T-helper 9 cell (primary cell): ENCODE data around the gene UBR4.
"Not testable (repeated sequence)": the region's sequence is repeated elsewhere in the genome, so short reads cannot be mapped to it uniquely, and the experiment has no call there.

ENCODE experiments used
- DNase-seq: peaks from one replicate; pipeline ENCODE4 v3.0.0-alpha.2; 2020

Gene UBR4

GRCh38 chr1:19219451-19219850 lies 9.4 kb upstream of the UBR4 start:
- no peak for DNase-seq

- DNase-seq, result not testable (repeated sequence)
Observed at GRCh38 chr1:19216585-19216984, 6.5 kb upstream of the UBR4 start.

- DNase-seq, result no peak
Observed at GRCh38 chr1:19213580-19213979, 3.5 kb upstream of the UBR4 start.

DNA sequence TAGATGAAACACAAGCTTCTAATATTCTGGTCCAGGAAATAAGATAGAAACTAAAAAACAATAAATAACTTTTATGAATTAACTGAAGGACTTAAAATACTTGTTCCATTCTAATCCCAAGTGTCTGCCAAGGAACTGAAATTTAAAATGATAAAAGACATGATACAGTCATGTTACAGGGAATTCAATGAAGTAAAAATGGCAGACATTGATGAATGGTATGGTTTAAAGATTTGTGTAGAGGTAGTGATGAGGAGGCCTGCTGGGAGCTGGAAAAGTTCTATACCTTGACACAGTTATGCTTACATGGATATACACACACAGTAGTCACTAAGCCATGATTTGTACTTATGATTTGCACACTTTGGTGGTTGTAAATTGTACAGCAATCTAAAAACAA lies 2.1 kb upstream of the UBR4 start:
- DNase-seq, result no peak

GRCh38 chr1:19210772-19211549 lies 895 bp upstream of the UBR4 start:
- DNase-seq, result no peak

- peak; percentile 20 for DNase-seq
Observed at GRCh38 chr1:19209439-19209989, 552 bp downstream of the UBR4 start.

DNA sequence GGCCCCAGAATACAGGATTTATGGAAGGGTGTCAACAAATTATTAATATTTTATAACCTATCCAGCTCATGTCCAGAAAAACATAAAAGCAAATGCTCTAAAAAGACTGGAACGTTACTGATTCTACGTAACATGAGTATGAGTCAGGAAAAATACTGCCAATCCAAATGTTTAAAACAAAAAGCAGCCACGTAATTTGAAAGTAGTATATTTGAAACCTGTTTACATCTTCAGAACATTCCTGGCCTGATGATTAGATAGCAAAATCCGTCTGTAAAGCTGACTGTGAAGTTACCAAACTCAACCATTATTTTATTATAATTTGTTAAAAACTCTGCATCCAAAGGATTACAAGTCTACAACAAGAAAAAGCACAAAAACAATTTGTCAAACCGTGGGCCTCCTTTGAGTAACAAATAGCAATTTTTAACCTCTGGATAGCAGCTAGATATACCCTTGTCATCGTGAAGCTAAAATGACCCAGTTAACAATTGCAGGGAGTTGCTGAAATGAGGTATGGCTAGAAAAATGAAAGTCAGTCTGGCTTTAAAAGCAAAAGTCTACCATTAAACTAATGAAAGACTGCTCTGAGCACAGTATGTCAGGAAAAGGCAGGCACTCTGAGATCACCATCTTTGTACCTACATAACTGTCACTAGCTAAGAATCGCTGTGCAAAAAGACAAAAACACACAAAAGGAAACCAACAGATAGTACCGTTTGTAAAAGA lies 1.2 kb downstream of the UBR4 start:
- DNase-seq, result no peak

DNA sequence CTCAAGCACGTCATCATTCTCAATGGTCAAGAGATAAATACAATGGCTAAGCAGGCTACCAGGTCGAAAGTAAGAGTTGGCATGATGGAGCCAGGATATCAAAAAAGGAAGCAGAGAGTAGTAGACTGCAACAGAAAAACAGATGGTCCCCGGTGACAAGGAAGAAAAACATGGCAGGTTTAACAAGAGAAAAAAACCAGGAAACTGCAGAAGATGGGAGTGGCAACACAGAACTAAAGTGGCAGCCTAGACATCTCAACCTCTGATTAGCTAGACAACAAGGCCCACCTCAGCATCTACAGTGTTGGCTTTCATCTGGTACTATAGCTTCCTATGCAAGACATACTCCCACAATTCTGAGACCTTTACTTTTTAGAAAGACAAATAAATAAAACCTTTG lies 3.1 kb downstream of the UBR4 start:
- no peak for DNase-seq

DNA sequence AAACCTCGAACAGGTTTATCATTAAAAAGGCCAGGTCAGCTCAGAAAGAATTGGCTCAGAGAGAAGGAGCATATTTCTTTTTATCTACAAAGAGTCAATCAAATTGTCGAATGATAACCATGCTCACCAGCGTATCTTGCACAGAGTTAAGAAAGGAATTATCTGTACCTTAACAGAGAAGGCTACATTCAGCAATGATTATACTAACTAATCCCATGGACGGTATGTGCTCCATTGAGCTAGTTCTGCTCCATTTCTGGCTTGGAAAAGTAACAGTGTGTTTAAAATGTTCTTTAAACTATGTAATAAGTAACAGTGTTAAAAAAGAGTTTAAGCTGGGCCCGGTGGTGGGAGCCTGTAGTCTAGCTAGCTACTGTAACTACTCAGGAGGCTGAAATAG lies 4.2 kb downstream of the UBR4 start:
- no peak for DNase-seq

- DNase-seq, result no peak
Observed at GRCh38 chr1:19205403-19205802, 4.7 kb downstream of the UBR4 start.

- DNase-seq, result no peak
Observed at GRCh38 chr1:19204446-19205266, 5.4 kb downstream of the UBR4 start.

GRCh38 chr1:19203440-19203839 lies 6.6 kb downstream of the UBR4 start:
- DNase-seq, result no peak

DNA sequence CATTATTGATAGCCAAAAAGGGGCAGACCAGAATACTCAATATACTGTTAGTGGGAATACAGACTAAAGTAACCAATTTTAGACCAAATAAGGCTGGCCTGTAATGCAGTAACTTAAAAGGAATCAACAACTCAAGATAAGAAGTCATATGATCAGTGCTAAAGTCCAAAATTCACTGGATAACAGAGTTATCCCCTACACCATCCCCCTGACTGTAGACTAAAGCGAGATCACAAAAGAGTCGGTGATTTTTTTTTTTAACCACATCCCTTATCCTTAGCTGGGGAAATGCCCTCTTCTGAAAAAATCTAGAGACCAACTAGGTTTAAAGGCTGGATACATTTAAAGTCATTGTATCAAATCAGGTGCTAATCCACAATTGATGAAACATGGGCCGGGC lies 7.7 kb downstream of the UBR4 start:
- no peak for DNase-seq

DNA sequence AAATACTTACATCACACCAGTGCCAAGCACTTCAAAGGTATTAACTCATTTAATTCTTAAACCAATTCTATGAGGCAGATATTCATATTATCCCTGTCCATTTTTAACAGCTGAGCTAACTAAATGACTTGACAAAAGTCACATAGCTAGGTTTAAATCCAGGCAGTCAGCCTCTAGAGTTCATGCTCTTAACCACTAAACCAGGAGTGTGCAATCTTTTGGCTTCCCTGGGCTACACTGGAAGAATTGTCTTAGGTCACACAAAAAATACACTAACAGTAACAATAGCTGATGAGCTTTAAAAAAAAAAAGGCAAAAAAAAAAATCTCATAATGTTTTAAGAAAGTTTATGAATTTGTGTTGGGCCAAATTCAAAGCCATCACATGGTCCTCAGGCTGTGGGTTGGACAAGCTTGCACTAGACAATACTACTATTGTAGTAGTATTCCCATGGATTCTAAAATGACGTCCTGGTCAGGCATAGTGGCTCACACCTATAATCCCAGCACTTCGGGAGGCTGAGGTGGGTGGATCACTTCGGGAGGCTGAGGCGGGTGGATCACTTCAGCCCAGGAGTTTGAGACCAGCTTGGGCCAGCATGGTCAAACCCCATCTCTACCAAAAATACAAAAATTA lies 10.0 kb downstream of the UBR4 start:
- no peak for DNase-seq

- DNase-seq, result no peak
Observed at GRCh38 chr1:19199329-19199968, 10.6 kb downstream of the UBR4 start.

- no peak for DNase-seq
Observed at GRCh38 chr1:19198820-19199219, 11.2 kb downstream of the UBR4 start.

- DNase-seq, result no peak
Observed at GRCh38 chr1:19197845-19198244, 12.2 kb downstream of the UBR4 start.

- no peak for DNase-seq
Observed at GRCh38 chr1:19196331-19196730, 13.7 kb downstream of the UBR4 start.

GRCh38 chr1:19193004-19193403 lies 17.1 kb downstream of the UBR4 start:
- no peak for DNase-seq

GRCh38 chr1:19191811-19192210 lies 18.3 kb downstream of the UBR4 start:
- DNase-seq, result no peak

GRCh38 chr1:19190468-19190867 lies 19.6 kb downstream of the UBR4 start:
- DNase-seq, result no peak

DNA sequence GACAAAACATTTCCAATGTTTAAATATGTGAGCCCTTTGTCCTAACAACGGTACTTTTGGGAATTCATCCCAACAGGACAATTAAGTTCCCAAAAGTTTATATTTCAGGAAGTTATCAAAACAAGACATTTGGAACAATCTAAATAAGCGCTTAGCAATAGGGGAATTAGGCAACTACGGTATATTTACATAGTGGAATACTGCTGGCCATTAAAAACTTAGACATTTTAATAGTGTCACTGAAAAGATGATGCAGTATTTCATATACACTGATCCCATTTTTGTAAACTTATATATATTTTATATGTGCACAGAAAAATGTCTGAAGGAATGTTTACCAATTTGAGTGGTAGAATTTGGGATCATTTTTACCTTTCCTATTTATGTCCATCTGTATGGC lies 20.8 kb downstream of the UBR4 start:
- no peak for DNase-seq
